ENCODE measurements around the gene C5orf63.

GRCh38 chr5:127040796-127041520 is 32.3 kb downstream of the C5orf63 start:
- TF ChIP-seq PAX5 (IDR thresholded peaks at IDR 0.05; ENCODE audit: borderline replicate concordance, low read depth, low read length) (no peak), JUND (IDR thresholded peaks at IDR 0.05; ENCODE audit: low read depth, low read length) (no peak), JUNB (IDR thresholded peaks at IDR 0.05) (no peak), EZH2 (IDR thresholded peaks at IDR 0.05; ENCODE audit: borderline replicate concordance, control insufficient read depth, low read depth, low read length) (no peak), RBBP5 (conservative IDR thresholded peaks at IDR 0.05) (no peak), ESRRA (IDR thresholded peaks at IDR 0.05; ENCODE audit: low read length) (no peak), RUNX3 (IDR thresholded peaks at IDR 0.05; ENCODE audit: low read length) (no peak), PBX3 (IDR thresholded peaks at IDR 0.05; ENCODE audit: insufficient replicate concordance, low read depth, low read length) (no peak), RFX5 (IDR thresholded peaks at IDR 0.05; ENCODE audit: low read depth, low read length) (no peak), FOXM1 (IDR thresholded peaks at IDR 0.05; ENCODE audit: low read depth, low read length) (no peak)
- TF ChIP-seq, protein P1, sequence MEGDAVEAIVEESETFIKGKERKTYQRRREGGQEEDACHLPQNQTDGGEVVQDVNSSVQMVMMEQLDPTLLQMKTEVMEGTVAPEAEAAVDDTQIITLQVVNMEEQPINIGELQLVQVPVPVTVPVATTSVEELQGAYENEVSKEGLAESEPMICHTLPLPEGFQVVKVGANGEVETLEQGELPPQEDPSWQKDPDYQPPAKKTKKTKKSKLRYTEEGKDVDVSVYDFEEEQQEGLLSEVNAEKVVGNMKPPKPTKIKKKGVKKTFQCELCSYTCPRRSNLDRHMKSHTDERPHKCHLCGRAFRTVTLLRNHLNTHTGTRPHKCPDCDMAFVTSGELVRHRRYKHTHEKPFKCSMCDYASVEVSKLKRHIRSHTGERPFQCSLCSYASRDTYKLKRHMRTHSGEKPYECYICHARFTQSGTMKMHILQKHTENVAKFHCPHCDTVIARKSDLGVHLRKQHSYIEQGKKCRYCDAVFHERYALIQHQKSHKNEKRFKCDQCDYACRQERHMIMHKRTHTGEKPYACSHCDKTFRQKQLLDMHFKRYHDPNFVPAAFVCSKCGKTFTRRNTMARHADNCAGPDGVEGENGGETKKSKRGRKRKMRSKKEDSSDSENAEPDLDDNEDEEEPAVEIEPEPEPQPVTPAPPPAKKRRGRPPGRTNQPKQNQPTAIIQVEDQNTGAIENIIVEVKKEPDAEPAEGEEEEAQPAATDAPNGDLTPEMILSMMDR (IDR thresholded peaks at IDR 0.05 in 2 of 3, conservative IDR thresholded peaks at IDR 0.05 in 1 of 3; ENCODE audit: control insufficient read depth in 2 of 3, extremely low read depth in 1 of 3, insufficient read depth in 1 of 3, low read depth in 3 of 3, low read length in 3 of 3): no peak

Measured in GM12878 (cell line).